ENCODE results near the gene PHLDA2.
"Not testable (repeated sequence)": the region's sequence is repeated elsewhere in the genome, so short reads cannot be mapped to it uniquely, and the experiment has no call there.

Gene PHLDA2

GRCh38 chr11:2912498-2912897 is 16.7 kb downstream of the PHLDA2 start:
- DNase-seq: no peak

GRCh38 chr11:2911785-2912391 is 17.3 kb downstream of the PHLDA2 start:
- no peak for DNase-seq

- no peak for DNase-seq
Measured at GRCh38 chr11:2911088-2911784, 18.0 kb downstream of the PHLDA2 start.

GRCh38 chr11:2910401-2910955 is 18.7 kb downstream of the PHLDA2 start:
- DNase-seq: no peak

GRCh38 chr11:2909133-2909902 is 19.9 kb downstream of the PHLDA2 start:
- no peak for DNase-seq

- no peak for DNase-seq
Measured at GRCh38 chr11:2908130-2908529, 21.1 kb downstream of the PHLDA2 start.

GRCh38 chr11:2905299-2905698 is 23.9 kb downstream of the PHLDA2 start:
- not testable (repeated sequence) for DNase-seq

GRCh38 chr11:2904153-2905052 is 24.8 kb downstream of the PHLDA2 start:
- no peak for DNase-seq

GRCh38 chr11:2903672-2904011 is 25.6 kb downstream of the PHLDA2 start:
- no peak for DNase-seq

GRCh38 chr11:2902784-2903671 is 26.2 kb downstream of the PHLDA2 start:
- DNase-seq: no peak

- peak; percentile 90 to 94 for DNase-seq
Measured at GRCh38 chr11:2901854-2902783, 27.1 kb downstream of the PHLDA2 start.

GRCh38 chr11:2901196-2901796 is 27.9 kb downstream of the PHLDA2 start:
- DNase-seq: no peak

GRCh38 chr11:2899080-2899783 is 30.0 kb downstream of the PHLDA2 start:
- peak; percentile 40 to 43 for DNase-seq

- DNase-seq: peak; percentile 82 to 84
Measured at GRCh38 chr11:2898366-2899079, 30.7 kb downstream of the PHLDA2 start.

GRCh38 chr11:2897048-2897447 is 32.2 kb downstream of the PHLDA2 start:
- DNase-seq: no peak

GRCh38 chr11:2896047-2896446 is 33.2 kb downstream of the PHLDA2 start:
- DNase-seq: no peak

GRCh38 chr11:2893935-2894334 is 35.3 kb downstream of the PHLDA2 start:
- DNase-seq: no peak

- DNase-seq: peak in 1 of 2 donors; percentile 36
Measured at GRCh38 chr11:2892967-2893528, 36.2 kb downstream of the PHLDA2 start.

All from inflammatory macrophage treated with lipopolysaccharide for 1 hour (primary cell).